BLaER1 treated with 17β-estradiol and CSF1 and Interleukin-3, amounts not matched to agents 10 nM and 100 nM (cell line): ENCODE data around the gene VSIR.

Experiments used
- H3K27ac ChIP-seq, 11 experiments: shearing (Covaris generic); formaldehyde crosslinking; 2 replicates each; pipeline ENCODE4 v1.8.1; 2022
- H3K27me3 ChIP-seq, 11 experiments: shearing (Covaris generic); formaldehyde crosslinking; 2 replicates each; pipeline ENCODE4 v1.8.1; 2022
- H3K36me3 ChIP-seq, 11 experiments: shearing (Covaris generic); formaldehyde crosslinking; 2 replicates each; pipeline ENCODE4 v1.8.1; 2022
- H3K4me1 ChIP-seq, 10 experiments: shearing (Covaris generic); formaldehyde crosslinking; 2 replicates each; pipeline ENCODE4 v1.8.1; 2022
- H3K4me2 ChIP-seq, 11 experiments: shearing (Covaris generic); formaldehyde crosslinking; 2 replicates each; pipeline ENCODE4 v1.8.1; 2022
- H3K4me3 ChIP-seq, 10 experiments: shearing (Covaris generic); formaldehyde crosslinking; 2 replicates each; pipeline ENCODE4 v1.8.1; 2022
- H3K9ac ChIP-seq, 11 experiments: shearing (Covaris generic); formaldehyde crosslinking; 2 replicates each; pipeline ENCODE4 v1.8.1; 2022
- H3K9me3 ChIP-seq, 11 experiments: shearing (Covaris generic); formaldehyde crosslinking; replicated peaks in 1 of 11; 2 replicates each; pipeline ENCODE4 v1.8.1; 2022
- H4K20me1 ChIP-seq, 11 experiments: shearing (Covaris generic); formaldehyde crosslinking; 2 replicates each; pipeline ENCODE4 v1.8.1; 2022
- Cebpa-rat ChIP-seq, 11 experiments: shearing (Covaris generic); IDR thresholded peaks; 2 replicates each; pipeline ENCODE4 v1.8.1; 2022

VSIR gene

GRCh38 chr10:71795248-71795647, 21.9 kb upstream of the VSIR start:
- Histone ChIP-seq H3K27me3 (no peaks in the 10 kb centered on the region), H3K4me3 (no peak overlapping the region)
- TF ChIP-seq Cebpa-rat (IDR thresholded peaks at IDR 0.05) = no peak

GRCh38 chr10:71790749-71791440, 17.6 kb upstream of the VSIR start:
- Histone ChIP-seq H3K4me2 (peak overlapping the region; percentile 42 to 81 (median 69); a peak in 21 of 22 replicates), H3K27ac (no peak overlapping the region), H3K27me3 (no peaks in the 10 kb centered on the region), H3K9me3 (no peaks in the 10 kb centered on the region), H3K4me1 (peaks cover 6 to 14% (median 12%) of the 10 kb centered on the region in 10 experiments; a peak in 17 of 20 replicates), H3K36me3 (no peaks in the 10 kb centered on the region), H3K4me3 (no peak overlapping the region), H4K20me1 (peaks cover 0 to 4% (median 0%) of the 10 kb centered on the region in 11 experiments; a peak in 2 of 22 replicates), H3K9ac (no peak overlapping the region)
- TF ChIP-seq Cebpa-rat (IDR thresholded peaks at IDR 0.05) = no peak

More at GRCh38 chr10:71795248-71795647, 21.9 kb upstream of the VSIR start:
- Histone ChIP-seq H3K4me2 (no peak overlapping the region), H3K9me3 (no peaks in the 10 kb centered on the region), H3K9ac (no peak overlapping the region), H3K27ac (no peak overlapping the region), H4K20me1 (peaks cover 0 to 9% (median 0%) of the 10 kb centered on the region in 11 experiments; a peak in 3 of 22 replicates), H3K36me3 (no peaks in the 10 kb centered on the region), H3K4me1 (peaks cover 11 to 23% (median 12%) of the 10 kb centered on the region in 10 experiments)

GRCh38 chr10:71789871-71790270, 16.6 kb upstream of the VSIR start:
- peaks cover 0 to 4% (median 0%) of the 10 kb centered on the region in 11 experiments; a peak in 2 of 22 replicates for H4K20me1 ChIP-seq
- H3K36me3 ChIP-seq = no peaks in the 10 kb centered on the region
- H3K4me2 ChIP-seq = 0 out of 22 replicates have a peak overlapping the region, but pooled peaks of 1 of the 11 experiments have one; percentile 63
- no peaks in the 10 kb centered on the region for H3K27me3 ChIP-seq
- no peak overlapping the region for H3K27ac ChIP-seq
- H3K9me3 ChIP-seq = no peaks in the 10 kb centered on the region
- H3K4me1 ChIP-seq = peaks cover 6 to 14% (median 12%) of the 10 kb centered on the region in 10 experiments; a peak in 17 of 20 replicates
- no peak overlapping the region for H3K9ac ChIP-seq
- no peak overlapping the region for H3K4me3 ChIP-seq
- no peak for TF ChIP-seq Cebpa-rat (IDR thresholded peaks at IDR 0.05)

- no peaks in the 10 kb centered on the region for H3K9me3 ChIP-seq
- no peak overlapping the region for H3K4me3 ChIP-seq
- H3K4me1 ChIP-seq = peaks cover 9 to 21% (median 17%) of the 10 kb centered on the region in 10 experiments
- H3K9ac ChIP-seq = no peak overlapping the region
- no peaks in the 10 kb centered on the region for H3K36me3 ChIP-seq
- H4K20me1 ChIP-seq = peaks cover 0 to 4% (median 0%) of the 10 kb centered on the region in 11 experiments; a peak in 1 of 22 replicates
- H3K27me3 ChIP-seq = no peaks in the 10 kb centered on the region
- H3K27ac ChIP-seq = no peak overlapping the region
- H3K4me2 ChIP-seq = no peak overlapping the region
- TF ChIP-seq Cebpa-rat (IDR thresholded peaks at IDR 0.05) = no peak
Observed at GRCh38 chr10:71788954-71789353, 15.6 kb upstream of the VSIR start.

GRCh38 chr10:71784679-71785272, 11.5 kb upstream of the VSIR start:
- no peaks in the 10 kb centered on the region for H3K27me3 ChIP-seq
- H4K20me1 ChIP-seq = no peaks in the 10 kb centered on the region
- no peak overlapping the region for H3K27ac ChIP-seq
- peaks cover 21 to 49% (median 29%) of the 10 kb centered on the region in 10 experiments for H3K4me1 ChIP-seq
- H3K4me3 ChIP-seq = no peak overlapping the region
- H3K9me3 ChIP-seq = no peaks in the 10 kb centered on the region
- peak overlapping the region in 4 of 11 experiments; percentile 65 to 91 (median 88); a peak in 3 of 22 replicates for H3K4me2 ChIP-seq
- TF ChIP-seq Cebpa-rat (IDR thresholded peaks at IDR 0.05) = no peak
- H3K36me3 ChIP-seq = no peaks in the 10 kb centered on the region
- no peak overlapping the region for H3K9ac ChIP-seq

- Histone ChIP-seq H3K9me3 (no peaks in the 10 kb centered on the region), H3K4me3 (no peak overlapping the region), H3K9ac (no peak overlapping the region; a peak in 1 of 22 replicates), H3K4me2 (peak overlapping the region; percentile 53 to 91 (median 69); a peak in 21 of 22 replicates), H3K27me3 (no peaks in the 10 kb centered on the region), H3K27ac (no peak overlapping the region), H4K20me1 (no peaks in the 10 kb centered on the region), H3K4me1 (peaks cover 21 to 55% (median 36%) of the 10 kb centered on the region in 10 experiments), H3K36me3 (no peaks in the 10 kb centered on the region)
- TF ChIP-seq Cebpa-rat (IDR thresholded peaks at IDR 0.05) = no peak
Observed at GRCh38 chr10:71783917-71784678, 10.8 kb upstream of the VSIR start.

GRCh38 chr10:71782917-71783490, 9.7 kb upstream of the VSIR start:
- Histone ChIP-seq H3K4me2 (peak overlapping the region; percentile 53 to 91 (median 69)), H3K27me3 (no peaks in the 10 kb centered on the region)

GRCh38 chr10:71782221-71782916, 9.0 kb upstream of the VSIR start:
- Histone ChIP-seq H3K9me3 (peaks cover 0 to 8% (median 5%) of the 10 kb centered on the region in 11 experiments; a peak in 14 of 22 replicates), H3K4me2 (peak overlapping the region; percentile 53 to 91 (median 69)), H3K4me3 (peak overlapping the region in 2 of 10 experiments; percentile 7 to 9; a peak in 1 of 20 replicates), H3K4me1 (peaks cover 21 to 73% (median 52%) of the 10 kb centered on the region in 10 experiments), H3K27me3 (no peaks in the 10 kb centered on the region), H3K36me3 (0 out of 22 replicates have a peak, but pooled peaks cover 0 to 3% (median 0%) of the 10 kb centered on the region in 11 experiments), H3K9ac (peak overlapping the region in 6 of 11 experiments; percentile 18 to 59 (median 32); a peak in 5 of 22 replicates), H4K20me1 (no peaks in the 10 kb centered on the region), H3K27ac (peak overlapping the region in 6 of 11 experiments; percentile 1 to 39 (median 30); a peak in 7 of 22 replicates)
- TF ChIP-seq Cebpa-rat (IDR thresholded peaks at IDR 0.05) = no peak

More at GRCh38 chr10:71782917-71783490, 9.7 kb upstream of the VSIR start:
- TF ChIP-seq Cebpa-rat (IDR thresholded peaks at IDR 0.05) = no peak
- Histone ChIP-seq H4K20me1 (no peaks in the 10 kb centered on the region), H3K36me3 (no peaks in the 10 kb centered on the region), H3K4me3 (peak overlapping the region in 2 of 10 experiments; percentile 7 to 9; a peak in 1 of 20 replicates), H3K9me3 (peaks cover 0 to 2% (median 0%) of the 10 kb centered on the region in 11 experiments; a peak in 3 of 22 replicates), H3K4me1 (peaks cover 21 to 66% (median 46%) of the 10 kb centered on the region in 10 experiments), H3K27ac (peak overlapping the region in 6 of 11 experiments; percentile 1 to 39 (median 30); a peak in 7 of 22 replicates), H3K9ac (peak overlapping the region in 6 of 11 experiments; percentile 18 to 59 (median 32); a peak in 6 of 22 replicates)
